Measurements from ENCODE around the gene SV2B. TPM values are rescaled to one million over a fixed set of nuclear protein-coding genes. Genes with fewer than 3 reads are reported as not detected.

Gene SV2B
- total RNA-seq, 1 experiment from 2014 or later: not detected

DNA sequence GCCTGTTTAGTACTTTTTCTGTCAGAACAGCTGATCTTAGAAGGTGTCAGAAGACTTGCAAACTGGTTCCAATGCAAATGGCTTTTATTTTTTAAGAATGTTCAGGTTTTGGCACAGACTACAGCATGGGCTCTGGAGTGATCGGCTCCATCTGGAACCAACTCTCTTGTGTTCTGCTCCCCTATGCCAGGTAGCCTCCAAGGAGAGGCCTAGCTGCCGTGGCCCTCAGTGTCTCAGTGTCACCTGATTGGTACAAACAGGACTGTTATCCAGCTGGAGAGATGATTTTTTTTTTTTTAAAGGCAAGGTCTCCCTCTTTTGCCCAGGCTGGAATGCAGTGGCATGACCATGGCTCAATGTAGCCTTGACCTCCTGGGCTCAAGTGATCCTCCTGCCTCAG is 183.1 kb downstream of the SV2B start:
- Histone ChIP-seq H4K20me1 (ENCODE audit: insufficient read depth) (no peaks in the 10 kb centered on the region), H3K27me3 (ENCODE audit: insufficient read depth, low read depth) (peaks cover 55% of the 10 kb centered on the region), H3F3A (ENCODE audit: insufficient read depth, low read depth) (no peaks in the 10 kb centered on the region), H3K4me1 (replicated peaks; ENCODE audit: insufficient read depth) (no peaks in the 10 kb centered on the region), H3K27ac (no peak overlapping the region), H2AFZ (no peak overlapping the region), H3K79me2 (ENCODE audit: low read depth) (no peaks in the 10 kb centered on the region), H3K9me2 (ENCODE audit: insufficient read depth) (no peaks in the 10 kb centered on the region), H3K4me3 (no peak overlapping the region), H3K9me3 (ENCODE audit: insufficient read depth, low read depth) (no peaks in the 10 kb centered on the region), H3K4me2 (no peak overlapping the region), H3K36me3 (ENCODE audit: low read depth) (no peaks in the 10 kb centered on the region)
- no TSS peak for BruUV-seq (replicated peaks)
- ChIA-PET POLR2A (ENCODE audit: unreplicated experiment) (no interaction called here), CTCF (no interaction called here)
- no peak for DNase-seq
- intact Hi-C loops (cut with micrococcal nuclease; ENCODE audit: unreplicated experiment): no loop called here
- TF ChIP-seq EZH2 (IDR thresholded peaks at IDR 0.05; ENCODE audit: low read depth): no peak
- TF ChIP-seq, protein P1, sequence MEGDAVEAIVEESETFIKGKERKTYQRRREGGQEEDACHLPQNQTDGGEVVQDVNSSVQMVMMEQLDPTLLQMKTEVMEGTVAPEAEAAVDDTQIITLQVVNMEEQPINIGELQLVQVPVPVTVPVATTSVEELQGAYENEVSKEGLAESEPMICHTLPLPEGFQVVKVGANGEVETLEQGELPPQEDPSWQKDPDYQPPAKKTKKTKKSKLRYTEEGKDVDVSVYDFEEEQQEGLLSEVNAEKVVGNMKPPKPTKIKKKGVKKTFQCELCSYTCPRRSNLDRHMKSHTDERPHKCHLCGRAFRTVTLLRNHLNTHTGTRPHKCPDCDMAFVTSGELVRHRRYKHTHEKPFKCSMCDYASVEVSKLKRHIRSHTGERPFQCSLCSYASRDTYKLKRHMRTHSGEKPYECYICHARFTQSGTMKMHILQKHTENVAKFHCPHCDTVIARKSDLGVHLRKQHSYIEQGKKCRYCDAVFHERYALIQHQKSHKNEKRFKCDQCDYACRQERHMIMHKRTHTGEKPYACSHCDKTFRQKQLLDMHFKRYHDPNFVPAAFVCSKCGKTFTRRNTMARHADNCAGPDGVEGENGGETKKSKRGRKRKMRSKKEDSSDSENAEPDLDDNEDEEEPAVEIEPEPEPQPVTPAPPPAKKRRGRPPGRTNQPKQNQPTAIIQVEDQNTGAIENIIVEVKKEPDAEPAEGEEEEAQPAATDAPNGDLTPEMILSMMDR (conservative IDR thresholded peaks at IDR 0.05): no peak

DNA sequence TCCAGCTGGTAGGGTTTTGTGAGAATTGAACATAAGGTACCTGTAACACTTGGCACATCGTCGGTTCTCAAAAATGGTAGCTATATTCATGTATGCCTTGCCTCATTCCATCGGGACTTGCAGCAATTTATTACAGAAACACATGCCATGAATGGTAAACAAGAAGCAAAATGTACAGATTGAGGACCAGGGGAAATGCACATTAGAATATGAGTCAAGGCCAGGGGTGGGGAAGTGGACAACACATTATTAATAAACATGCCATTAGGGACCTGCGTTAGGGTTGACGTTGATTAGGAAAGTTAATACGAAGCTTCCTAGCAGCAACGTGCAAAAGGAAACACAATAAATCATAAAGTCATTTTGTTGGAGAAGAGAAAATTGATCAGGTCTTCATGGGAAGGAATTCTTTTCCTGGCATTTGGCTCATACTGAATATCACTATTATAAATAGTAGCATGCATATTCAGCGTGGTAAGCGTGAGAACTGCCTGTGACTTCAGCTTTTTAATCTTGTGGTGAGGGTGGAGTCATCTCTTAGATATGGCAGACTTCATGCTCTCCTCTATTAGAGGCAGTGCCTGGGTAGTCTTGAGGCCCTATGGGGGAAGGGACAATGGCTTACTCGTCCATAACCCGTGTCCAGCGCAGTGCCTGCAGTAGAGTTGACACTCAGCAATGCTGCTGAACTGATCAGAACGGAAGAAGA is 184.9 kb downstream of the SV2B start:
- TF ChIP-seq, protein P1 (conservative IDR thresholded peaks at IDR 0.05): no peak
- no peak for TF ChIP-seq EZH2 (IDR thresholded peaks at IDR 0.05; ENCODE audit: low read depth)
- H2AFZ ChIP-seq: no peak overlapping the region
- H3K27me3 ChIP-seq (ENCODE audit: insufficient read depth, low read depth): peaks cover 60% of the 10 kb centered on the region
- no peaks in the 10 kb centered on the region for H3K9me2 ChIP-seq (ENCODE audit: insufficient read depth)
- BruUV-seq (replicated peaks): no TSS peak
- H3K36me3 ChIP-seq (ENCODE audit: low read depth): no peaks in the 10 kb centered on the region
- no peak overlapping the region for H3K27ac ChIP-seq
- no peaks in the 10 kb centered on the region for H3K79me2 ChIP-seq (ENCODE audit: low read depth)
- POLR2A ChIA-PET (ENCODE audit: unreplicated experiment): interaction anchor here (0.6 kb wide), 1 partner anchor 46 kb away, joined by 4 read pairs; no protein-coding TSS in a partner anchor
- H3K4me1 ChIP-seq (replicated peaks; ENCODE audit: insufficient read depth): no peaks in the 10 kb centered on the region
- CTCF ChIA-PET: no interaction called here
- no peak overlapping the region for H3K4me2 ChIP-seq
- H3K9me3 ChIP-seq (ENCODE audit: insufficient read depth, low read depth): no peaks in the 10 kb centered on the region
- DNase-seq: no peak
- H3K4me3 ChIP-seq: no peak overlapping the region
- intact Hi-C loops (cut with micrococcal nuclease; ENCODE audit: unreplicated experiment): no loop called here
- H3F3A ChIP-seq (ENCODE audit: insufficient read depth, low read depth): no peaks in the 10 kb centered on the region
- H4K20me1 ChIP-seq (ENCODE audit: insufficient read depth): no peaks in the 10 kb centered on the region

DNA sequence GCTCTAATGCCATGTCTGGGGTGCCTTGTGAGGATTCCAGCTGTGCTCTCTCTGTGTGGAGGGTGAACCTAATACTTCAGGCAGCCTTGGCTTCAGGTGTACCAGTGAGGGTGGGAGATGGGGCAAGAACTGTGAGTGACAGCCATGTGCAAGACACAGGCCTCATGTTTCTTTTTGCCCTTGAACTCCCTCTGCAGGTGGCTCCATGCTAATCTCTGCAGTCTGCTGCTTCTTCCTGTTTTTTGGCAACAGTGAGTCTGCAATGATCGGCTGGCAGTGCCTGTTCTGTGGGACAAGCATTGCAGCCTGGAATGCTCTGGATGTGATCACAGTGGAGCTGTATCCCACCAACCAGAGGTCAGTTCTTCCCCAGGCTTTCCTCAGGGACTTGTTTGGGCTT is 189.3 kb downstream of the SV2B start:
- Histone ChIP-seq H3K9me3 (ENCODE audit: insufficient read depth, low read depth) (no peaks in the 10 kb centered on the region), H4K20me1 (ENCODE audit: insufficient read depth) (no peaks in the 10 kb centered on the region), H3F3A (ENCODE audit: insufficient read depth, low read depth) (no peaks in the 10 kb centered on the region), H3K27me3 (ENCODE audit: insufficient read depth, low read depth) (peaks cover 65% of the 10 kb centered on the region), H3K36me3 (ENCODE audit: low read depth) (no peaks in the 10 kb centered on the region), H3K4me3 (no peak overlapping the region), H3K9me2 (ENCODE audit: insufficient read depth) (no peaks in the 10 kb centered on the region), H3K4me2 (no peak overlapping the region), H3K27ac (no peak overlapping the region), H3K79me2 (ENCODE audit: low read depth) (no peaks in the 10 kb centered on the region), H3K4me1 (replicated peaks; ENCODE audit: insufficient read depth) (no peaks in the 10 kb centered on the region), H2AFZ (no peak overlapping the region)
- intact Hi-C loops (cut with micrococcal nuclease; ENCODE audit: unreplicated experiment): no loop called here
- BruUV-seq (replicated peaks): no TSS peak
- TF ChIP-seq, protein P1 (conservative IDR thresholded peaks at IDR 0.05): no peak
- TF ChIP-seq EZH2 (IDR thresholded peaks at IDR 0.05; ENCODE audit: low read depth): no peak
- DNase-seq: no peak
- ChIA-PET CTCF (interaction anchor here (0.6 kb wide), 1 partner anchor 563 kb away, joined by 3 read pairs; no protein-coding TSS in a partner anchor), POLR2A (ENCODE audit: unreplicated experiment) (no interaction called here)
